ENCODE measurements around the gene ZC3H10. TPM values are rescaled to one million over a fixed set of nuclear protein-coding genes. Genes with fewer than 3 reads are reported as not detected.

ZC3H10 gene
- total and polyA plus RNA-seq, 2 of the 4 experiments (the other 2 are of a cell fraction) = 1.5 to 3.6 TPM

- peaks cover 15% of the 10 kb centered on the region for H4K20me1 ChIP-seq (ENCODE audit: insufficient read depth, low read length)
- H2BK120ac ChIP-seq (ENCODE audit: low read depth, low read length) = no peak overlapping the region
- no peaks in the 10 kb centered on the region for H3K9me3 ChIP-seq (ENCODE audit: control insufficient read depth, insufficient read depth, low read length)
- H2BK15ac ChIP-seq (ENCODE audit: low read depth, low read length) = no peak overlapping the region
- no peak overlapping the region for H2AK5ac ChIP-seq (ENCODE audit: low read depth, low read length)
- WGBS, 2 experiments (ENCODE audit: extremely low coverage in 2 of 2, insufficient read length in 1 of 2) = 93% methylated on average over 3 of the region's 5 CpGs; no CpG with 5 or more reads in 1 of the 2 experiments
- peaks cover 14% of the 10 kb centered on the region for H3K9me1 ChIP-seq (ENCODE audit: insufficient read depth, low read length)
- H2AK9ac ChIP-seq (replicated peaks; ENCODE audit: low read depth, low read length, poor library complexity) = no peak overlapping the region
- no peak overlapping the region for H2BK20ac ChIP-seq (ENCODE audit: low read depth, low read length)
- H4K5ac ChIP-seq (ENCODE audit: low read depth, low read length) = no peak overlapping the region
- no peak overlapping the region for H2BK5ac ChIP-seq (ENCODE audit: low read depth, low read length, poor library complexity, severe bottlenecking)
- ChIA-PET CTCF (interaction anchor here (0.8 kb wide), 1 partner anchor 36 kb away, joined by 3 read pairs; the partner anchor contains the start of gene ZC3H10), POLR2A (ENCODE audit: unreplicated experiment) (no interaction called here)
- H3K9ac ChIP-seq (ENCODE audit: low read depth, low read length) = no peak overlapping the region
- no peak overlapping the region for H3K4ac ChIP-seq (ENCODE audit: low read depth, low read length)
- H2AFZ ChIP-seq (replicated peaks; ENCODE audit: low read length, poor library complexity) = no peak overlapping the region
- intact Hi-C loops (cut with micrococcal nuclease) (no loop called here), dilution Hi-C loops (cut with HindIII; ENCODE audit: low sequenced_read_pairs, unreplicated experiment) (no loop called here), in situ Hi-C loops (cut with MboI; ENCODE audit: low sequenced_read_pairs) (no loop called here)
- no peak overlapping the region for H3K56ac ChIP-seq (ENCODE audit: extremely low read depth, insufficient read depth, low read length)
- no peak overlapping the region for H3K4me2 ChIP-seq (ENCODE audit: low read depth, low read length)
- H3K79me1 ChIP-seq (ENCODE audit: low read depth in 1 of 2, low read length in 2 of 2) = peaks cover 22 to 56% of the 10 kb centered on the region in 2 experiments
- no TSS peak for BruUV-seq (replicated peaks)
- H3K18ac ChIP-seq (ENCODE audit: low read depth, low read length) = no peak overlapping the region
- ATAC-seq (ENCODE audit: low read depth) = no peak
- no peaks in the 10 kb centered on the region for H3K27me3 ChIP-seq (ENCODE audit: control insufficient read depth, insufficient read depth, low read length)
- no peak overlapping the region for H3K4me3 ChIP-seq (ENCODE audit: insufficient read depth, low read depth, low read length)
- H3K36me3 ChIP-seq (ENCODE audit: control insufficient read depth, insufficient read depth, low read length) = peaks cover 13% of the 10 kb centered on the region
- H3K23ac ChIP-seq (ENCODE audit: low read depth, low read length) = no peak overlapping the region
- no peak overlapping the region for H3K14ac ChIP-seq (replicated peaks; ENCODE audit: low read depth, low read length)
- H3K27ac ChIP-seq (ENCODE audit: insufficient read depth, low read length) = no peak overlapping the region
- H4K8ac ChIP-seq (ENCODE audit: low read depth in 2 of 2, low read length in 2 of 2) = no peak overlapping the region
- TF ChIP-seq USF2 (IDR thresholded peaks at IDR 0.05; ENCODE audit: low read depth, low read length) = no peak
- no peak for TF ChIP-seq MAFK (IDR thresholded peaks at IDR 0.05; ENCODE audit: low read depth, low read length)
- no peak for TF ChIP-seq RAD21 (IDR thresholded peaks at IDR 0.05; ENCODE audit: low read length)
- no peak for TF ChIP-seq ELK1 (IDR thresholded peaks at IDR 0.05; ENCODE audit: borderline replicate concordance, low read depth, low read length)
- no peak for TF ChIP-seq POLR2A (IDR thresholded peaks at IDR 0.05; ENCODE audit: low read depth, low read length)
- no peak for TF ChIP-seq RCOR1 (IDR thresholded peaks at IDR 0.05; ENCODE audit: insufficient replicate concordance, low read length)
- no peak for TF ChIP-seq CTCF (conservative IDR thresholded peaks at IDR 0.05; ENCODE audit: low read depth, low read length)
- TF ChIP-seq NFE2L2 (IDR thresholded peaks at IDR 0.05; ENCODE audit: low read depth, low read length) = no peak
- TF ChIP-seq CEBPB (IDR thresholded peaks at IDR 0.05; ENCODE audit: low read depth, low read length) = no peak
- no peak for TF ChIP-seq MXI1 (IDR thresholded peaks at IDR 0.05; ENCODE audit: borderline replicate concordance, low read depth, low read length)
- no peak for TF ChIP-seq SMC3 (IDR thresholded peaks at IDR 0.05; ENCODE audit: low read depth, low read length)
- TF ChIP-seq MAZ (IDR thresholded peaks at IDR 0.05; ENCODE audit: borderline replicate concordance, low read depth, low read length) = no peak
- TF ChIP-seq BHLHE40 (IDR thresholded peaks at IDR 0.05; ENCODE audit: low read depth, low read length) = no peak
- TF ChIP-seq FOS (IDR thresholded peaks at IDR 0.05; ENCODE audit: low read depth, low read length) = no peak
- TF ChIP-seq CHD1 (IDR thresholded peaks at IDR 0.05; ENCODE audit: low read depth, low read length) = no peak
- DNase-seq = no peak
- H4K91ac ChIP-seq (ENCODE audit: insufficient read depth, low read depth, low read length) = no peak overlapping the region
- peaks cover 14% of the 10 kb centered on the region for H3K4me1 ChIP-seq (ENCODE audit: control insufficient read depth, insufficient read depth, low read length)
Measured at GRCh38 chr12:56154818-56155217, 36.8 kb downstream of the ZC3H10 start.

All from IMR-90 (cell line).